K562 (cell line): ENCODE data around the gene ZNF106. TPM values are rescaled to one million over a fixed set of nuclear protein-coding genes. Genes with fewer than 3 reads are reported as not detected.

Source experiments
- ATAC-seq: fragments of 200-7000 bp; cut with Tn5 transposase; 3 replicates; pipeline ENCODE4 v1.9.1; 2020; ENCODE audit warnings: moderate library complexity
- BruUV-seq: library from RNA; stranded (reverse); fragments of 400-500 nt; replicated peaks from 2 replicates; lab custom pipeline; 2021; lab: Mats Ljungman, UMichigan
- CTCF ChIA-PET: fragments of 300-600 bp; formaldehyde crosslinking; extraction: SDS; loops from one replicate; lab custom pipeline; 2021; ENCODE audit warnings: low intra/inter-chr PET ratio; lab: Yijun Ruan, JAX
- POLR2A ChIA-PET: fragments of 300-600, 350-650 bp; sonication (Branson Sonifier 250); formaldehyde crosslinking; extraction: SDS; loops from one replicate; lab custom pipeline; 2021; ENCODE audit warnings: antibody characterized with exemption, inconsistent platforms; lab: Yijun Ruan, JAX
- DNase-seq, 4 experiments: peaks; one replicate each; pipeline versions ENCODE4 v3.0.0 to v3.0.0-alpha.2; 2011 to 2018; ENCODE audit warnings: low spot score in 3 of 4, mixed read lengths in 3 of 4; ENCODE audit errors: extremely low read depth in 1 of 4
- FAIRE-seq: peaks from 2 replicates; lab custom pipeline; 2011; peaks lifted over from hg19 to GRCh38; lab: Jason Lieb, UNC
- H2AFZ ChIP-seq: 2 replicates; pipeline ENCODE4 v1.6.0; 2011; ENCODE audit warnings: low read depth, low read length, control low read depth, inconsistent platforms
- H3K27ac ChIP-seq: fragments of 200-600 bp; 3 replicates; pipeline ENCODE4 v1.8.0; 2011; ENCODE audit warnings: low read depth, mild to moderate bottlenecking, control low read depth, inconsistent platforms, low read length, moderate library complexity, mixed read lengths; ENCODE audit errors: extremely low read depth
- H3K27me3 ChIP-seq, 2 experiments: fragments of 300-600 bp in 1 of 2; 2 replicates in 1 of 2; 3 replicates in 1 of 2; pipeline versions ENCODE4 v1.6.0 to v1.8.0; 2011; ENCODE audit warnings: inconsistent platforms in 2 of 2, low read length in 2 of 2, mild to moderate bottlenecking in 1 of 2, mixed read lengths in 1 of 2, moderate library complexity in 1 of 2; ENCODE audit not compliant: control insufficient read depth in 2 of 2, insufficient read depth in 2 of 2
- H3K36me3 ChIP-seq: fragments of 300-600 bp; 3 replicates; pipeline ENCODE4 v1.8.0; 2011; ENCODE audit warnings: mild to moderate bottlenecking, low read length, inconsistent platforms; ENCODE audit not compliant: control insufficient read depth, insufficient read depth
- H3K4me1 ChIP-seq, 2 experiments: fragments of 200-600 bp in 1 of 2; replicated peaks in 1 of 2; 2 replicates in 1 of 2; 3 replicates in 1 of 2; pipeline versions ENCODE4 v1.5.1 to v1.8.0; 2011; ENCODE audit warnings: inconsistent platforms in 2 of 2, low read length in 2 of 2, mild to moderate bottlenecking in 1 of 2, mixed read lengths in 1 of 2, moderate library complexity in 1 of 2; ENCODE audit not compliant: control insufficient read depth in 2 of 2, insufficient read depth in 2 of 2
- H3K4me2 ChIP-seq: 2 replicates; pipeline ENCODE4 v1.6.1; 2011; ENCODE audit warnings: low read length, control low read depth, inconsistent platforms, mixed read lengths; ENCODE audit not compliant: insufficient read depth
- H3K4me3 ChIP-seq: fragments of 200-600 bp; sonication (generic), shearing (Covaris generic); 2 replicates; pipeline ENCODE4 v1.5.1; 2016; ENCODE audit warnings: control low read depth, inconsistent platforms
- H3K79me2 ChIP-seq: fragments of 200-600 bp; 3 replicates; pipeline ENCODE4 v1.8.0; 2011; ENCODE audit warnings: low read length, inconsistent platforms; ENCODE audit not compliant: control insufficient read depth, insufficient read depth
- H3K9ac ChIP-seq, 2 experiments: 2 replicates each; pipeline versions ENCODE4 v1.6.0 to v1.6.1; 2011; ENCODE audit warnings: low read depth in 2 of 2, low read length in 2 of 2, control low read depth in 1 of 2, inconsistent platforms in 1 of 2, mild to moderate bottlenecking in 1 of 2, mixed read lengths in 1 of 2; ENCODE audit not compliant: insufficient read depth in 1 of 2
- H3K9me1 ChIP-seq: one replicate; pipeline ENCODE4 v1.6.0; 2011; ENCODE audit warnings: inconsistent platforms, mild to moderate bottlenecking, low read length, moderate library complexity; ENCODE audit not compliant: control insufficient read depth, insufficient read depth
- H3K9me3 ChIP-seq: replicated peaks from 2 replicates; pipeline ENCODE4 v1.5.1; 2011; ENCODE audit warnings: low read depth, low read length, inconsistent platforms; ENCODE audit not compliant: control insufficient read depth, insufficient read depth
- H4K20me1 ChIP-seq: replicated peaks from 2 replicates; pipeline ENCODE4 v1.6.1; 2011; ENCODE audit warnings: low read length, inconsistent platforms, mixed read lengths; ENCODE audit not compliant: control insufficient read depth, insufficient read depth
- CTBP1 ChIP-seq: fragments of 450-650 bp; IDR thresholded peaks from 2 replicates; pipeline ENCODE4 v1.6.1; 2016; ENCODE audit warnings: borderline replicate concordance
- TCF7L2 ChIP-seq: fragments of 150-350 bp; IDR thresholded peaks from 2 replicates; pipeline ENCODE4 v1.6.1; 2016; ENCODE audit warnings: low read depth, mild to moderate bottlenecking, low read length, moderate library complexity
- TEAD4 ChIP-seq, 2 experiments: sonication (generic) in 1 of 2; formaldehyde crosslinking in 1 of 2; IDR thresholded peaks; 2 replicates each; pipeline versions ENCODE4 v1.6.1 to v1.8.0; 2012 to 2022; ENCODE audit warnings: borderline replicate concordance in 1 of 2, inconsistent platforms in 1 of 2, low read length in 1 of 2, mild to moderate bottlenecking in 1 of 2, missing genetic modification reagents in 1 of 2
- WGBS: fragments of 100-300 bp; shearing (Covaris generic); methylation state at CpG from one replicate; pipeline ENCODE4 v1.1.6; 2016; ENCODE audit warnings: low coverage, mixed read lengths; ENCODE audit not compliant: insufficient coverage; ENCODE audit errors: missing lambda C conversion rate; 5-methylcytosine and 5-hydroxymethylcytosine counted together
- in situ Hi-C: fragments of 300-500 bp; cut with MboI; formaldehyde crosslinking; loops from 4 replicates; pipeline ENCODE4 v1.15.0; 2018; ENCODE audit warnings: inconsistent platforms, mixed read lengths
- intact Hi-C: fragments of 100-400 bp; cut with micrococcal nuclease; formaldehyde crosslinking; loops from 2 replicates; pipeline ENCODE4 v1.14.2; 2022
- polyA plus RNA-seq, 8 experiments: library from polyadenylated mRNA; depleted of rRNA in 4 of 8; stranded (reverse) in 5 of 8; unstranded in 3 of 8; fragments of >200 nt; fragmentation: Nextera tagmentation in 2 of 8; fragmentation: Illumina TruSeq in 1 of 8; extraction: Ambion mirVana in 2 of 8; extraction: Trizol in 1 of 8; gene quantifications; 2 replicates each; pipeline versions ENCODE4 v1.2.1 to v1.2.3, GENCODE V29; 2011 to 2014; ENCODE audit warnings: inconsistent platforms in 1 of 8, missing spikeins in 1 of 8
- total RNA-seq, 7 experiments: library from RNA; depleted of rRNA in 6 of 7; stranded (reverse); fragments of >200 nt in 6 of 7; fragmentation: Illumina TruSeq in 2 of 7; extraction: Trizol in 2 of 7; gene quantifications; 2 replicates each; pipeline versions ENCODE4 v1.2.1 to v1.2.3, GENCODE V29; 2011 to 2021; ENCODE audit warnings: low replicate concordance in 1 of 7

Gene ZNF106
- total and polyA plus RNA-seq, 9 of the 15 experiments (the other 6 are each of a cell fraction or from before 2014, with no cell fraction given) = 14.4 to 55.3 (median 33.7) TPM

DNA sequence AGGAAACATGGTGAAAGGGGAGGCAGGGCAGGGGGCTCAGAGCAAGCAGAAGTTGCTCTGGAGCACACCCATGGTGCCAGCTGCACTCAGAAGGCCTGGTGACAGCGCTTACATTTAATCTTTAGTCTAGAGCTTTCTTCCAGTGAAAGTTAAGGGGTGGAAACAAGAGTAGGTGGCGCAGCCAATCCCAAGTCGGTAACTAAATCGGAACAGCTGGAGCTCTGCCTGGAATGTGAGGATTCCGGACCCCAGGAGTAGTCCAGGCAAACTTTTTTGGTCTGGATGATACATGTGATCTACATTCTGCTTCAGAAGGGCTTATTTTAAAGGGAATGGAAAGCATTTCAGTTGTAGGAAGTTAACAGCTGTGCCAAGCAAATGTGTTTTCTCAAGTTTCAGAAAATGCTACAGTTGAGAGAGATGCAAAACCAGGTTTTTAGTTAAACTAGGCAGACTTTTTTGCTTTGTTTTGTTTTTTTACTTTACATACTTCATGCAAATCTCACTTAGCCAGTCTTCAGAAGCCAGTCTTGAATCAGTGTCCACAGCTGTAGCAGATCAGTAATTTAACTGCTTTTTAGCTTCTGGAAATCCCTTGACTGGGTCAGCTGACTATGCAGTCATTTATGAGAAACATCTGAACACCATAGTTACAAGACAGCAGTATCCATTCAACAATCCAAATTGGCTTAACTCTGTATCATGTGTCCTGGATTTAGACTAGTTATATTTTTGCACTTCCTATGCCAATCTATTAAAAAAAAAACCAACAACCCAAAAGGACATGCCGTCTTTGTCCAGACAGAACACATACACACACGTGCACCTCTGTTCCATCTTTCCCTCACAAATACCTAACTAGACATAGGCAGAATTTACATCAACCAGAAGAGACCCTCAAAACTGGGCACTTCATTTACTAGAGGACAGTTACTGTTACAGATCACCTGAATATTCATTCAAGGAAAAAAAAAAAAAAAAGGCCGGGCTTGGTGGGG, 33.2 kb downstream of the ZNF106 start:
- in situ Hi-C loops = no loop called here
- no peaks in the 10 kb centered on the region; the same call in 2 of the 3 replicates for H3K79me2 ChIP-seq
- no peaks in the 10 kb centered on the region for H3K4me1 ChIP-seq
- no peak overlapping the region for H3K27ac ChIP-seq
- DNase-seq = no peak
- FAIRE-seq = no peak
- TF ChIP-seq TCF7L2 = no peak
- TF ChIP-seq TEAD4 (IDR thresholded peaks at IDR 0.05; ENCODE audit: low read length) = no peak
- no peak for TF ChIP-seq TEAD4 (CRISPR knock-in tag; IDR thresholded peaks at IDR 0.05; ENCODE audit: borderline replicate concordance)
- TF ChIP-seq CTBP1 = no peak
- ATAC-seq = no peak
- H3K36me3 ChIP-seq = peaks cover 25% of the 10 kb centered on the region; the same call in 1 of the 3 replicates
- intact Hi-C loops = no loop called here
- ChIA-PET CTCF (no interaction called here), POLR2A (interaction anchor here (1.1 kb wide), 1 partner anchor 14 kb away, joined by 4 read pairs; no protein-coding TSS in a partner anchor)
- no peak overlapping the region for H2AFZ ChIP-seq
- no peak overlapping the region for H3K9ac ChIP-seq
- no peaks in the 10 kb centered on the region for H3K9me3 ChIP-seq
- H3K4me2 ChIP-seq = no peak overlapping the region
- no peak overlapping the region for H3K4me3 ChIP-seq
- H4K20me1 ChIP-seq = no peaks in the 10 kb centered on the region; the same call in 1 of the 2 replicates
- no TSS peak for BruUV-seq
- H3K9me1 ChIP-seq = no peaks in the 10 kb centered on the region
- 94% methylated on average over 8 of the region's 8 CpGs for WGBS
- no peaks in the 10 kb centered on the region for H3K27me3 ChIP-seq
